Skeletal muscle satellite cell (primary cell): ENCODE data around the gene ATG14.
A peak's percentile ranks its signal among the peaks of the same experiment; 100 is the strongest.
"Not testable (repeated sequence)": the region's sequence is repeated elsewhere in the genome, so short reads cannot be mapped to it uniquely, and the experiment has no call there.

Source experiments
- H3K27me3 ChIP-seq: 2 replicates; pipeline ENCODE4 v1.7.0; 2013; ENCODE audit warnings: low read length; ENCODE audit not compliant: control insufficient read depth, insufficient read depth
- H3K36me3 ChIP-seq: 2 replicates; pipeline ENCODE4 v1.7.0; 2013; ENCODE audit warnings: mild to moderate bottlenecking, control low read depth, low read length; ENCODE audit not compliant: insufficient read depth
- H3K4me1 ChIP-seq: 2 replicates; pipeline ENCODE4 v1.7.0; 2013; ENCODE audit warnings: low read length; ENCODE audit not compliant: control insufficient read depth, insufficient read depth
- H3K4me2 ChIP-seq: 2 replicates; pipeline ENCODE4 v1.7.0; 2013; ENCODE audit warnings: mild to moderate bottlenecking, low read length
- H3K4me3 ChIP-seq: 2 replicates; pipeline ENCODE4 v1.7.0; 2013; ENCODE audit warnings: low read length
- H3K9ac ChIP-seq: 2 replicates; pipeline ENCODE4 v1.7.0; 2013; ENCODE audit warnings: mild to moderate bottlenecking, low read depth, low read length, moderate library complexity
- H3K9me3 ChIP-seq: replicated peaks from 2 replicates; pipeline ENCODE4 v1.7.0; 2013; ENCODE audit warnings: mild to moderate bottlenecking, control low read depth, low read length

The ATG14 gene

GRCh38 chr14:55383541-55384140, 28.0 kb downstream of the ATG14 start:
- Histone ChIP-seq H3K4me2 (peak overlapping the region; percentile 17), H3K36me3 (peaks cover 22% of the 10 kb centered on the region), H3K4me1 (peaks cover 24% of the 10 kb centered on the region), H3K9ac (no peak overlapping the region), H3K9me3 (no peaks in the 10 kb centered on the region), H3K4me3 (no peak overlapping the region), H3K27me3 (no peaks in the 10 kb centered on the region)

- H3K4me3 ChIP-seq, H3K27me3 ChIP-seq, H3K9me3 ChIP-seq, H3K9ac ChIP-seq: not testable (repeated sequence)
- peak overlapping the region; percentile 45 for H3K4me2 ChIP-seq
- peaks cover 19% of the 10 kb centered on the region for H3K4me1 ChIP-seq
- H3K36me3 ChIP-seq, result peaks cover 22% of the 10 kb centered on the region
Measured at GRCh38 chr14:55383056-55383466, 28.6 kb downstream of the ATG14 start.

- H3K36me3 ChIP-seq, result peaks cover 24% of the 10 kb centered on the region
- H3K27me3 ChIP-seq, result no peaks in the 10 kb centered on the region
Measured at GRCh38 chr14:55382483-55382882, 29.1 kb downstream of the ATG14 start.

GRCh38 chr14:55381561-55381960, 30.1 kb downstream of the ATG14 start:
- Histone ChIP-seq H3K4me2 (no peak overlapping the region), H3K27me3 (no peaks in the 10 kb centered on the region), H3K4me3 (no peak overlapping the region), H3K9ac (no peak overlapping the region), H3K36me3 (peaks cover 31% of the 10 kb centered on the region), H3K4me1 (peaks cover 16% of the 10 kb centered on the region), H3K9me3 (no peaks in the 10 kb centered on the region)

More at GRCh38 chr14:55382483-55382882, 29.1 kb downstream of the ATG14 start:
- Histone ChIP-seq H3K9ac (no peak overlapping the region), H3K4me3 (no peak overlapping the region), H3K9me3 (no peaks in the 10 kb centered on the region), H3K4me2 (no peak overlapping the region), H3K4me1 (peaks cover 16% of the 10 kb centered on the region)

GRCh38 chr14:55381040-55381439, 30.6 kb downstream of the ATG14 start:
- Histone ChIP-seq H3K4me2 (no peak overlapping the region), H3K9ac (no peak overlapping the region), H3K36me3 (peaks cover 37% of the 10 kb centered on the region), H3K4me3 (no peak overlapping the region), H3K9me3 (no peaks in the 10 kb centered on the region), H3K4me1 (peaks cover 16% of the 10 kb centered on the region), H3K27me3 (no peaks in the 10 kb centered on the region)

GRCh38 chr14:55377236-55377635, 34.4 kb downstream of the ATG14 start:
- no peak overlapping the region for H3K4me2 ChIP-seq
- no peak overlapping the region for H3K9ac ChIP-seq
- no peaks in the 10 kb centered on the region for H3K27me3 ChIP-seq
- H3K4me3 ChIP-seq, result no peak overlapping the region
- peaks cover 4% of the 10 kb centered on the region for H3K4me1 ChIP-seq
- peaks cover 42% of the 10 kb centered on the region for H3K36me3 ChIP-seq
- no peaks in the 10 kb centered on the region for H3K9me3 ChIP-seq

GRCh38 chr14:55374771-55375170, 36.9 kb downstream of the ATG14 start:
- Histone ChIP-seq H3K27me3 (no peaks in the 10 kb centered on the region), H3K36me3 (peaks cover 21% of the 10 kb centered on the region)

GRCh38 chr14:55373784-55374705, 37.6 kb downstream of the ATG14 start:
- Histone ChIP-seq H3K4me3 (no peak overlapping the region), H3K27me3 (no peaks in the 10 kb centered on the region), H3K9ac (no peak overlapping the region), H3K9me3 (no peaks in the 10 kb centered on the region), H3K4me1 (peaks cover 4% of the 10 kb centered on the region), H3K4me2 (no peak overlapping the region), H3K36me3 (peaks cover 24% of the 10 kb centered on the region)

More at GRCh38 chr14:55374771-55375170, 36.9 kb downstream of the ATG14 start:
- Histone ChIP-seq H3K4me3 (no peak overlapping the region), H3K4me2 (no peak overlapping the region), H3K9me3 (no peaks in the 10 kb centered on the region), H3K4me1 (peaks cover 4% of the 10 kb centered on the region), H3K9ac (no peak overlapping the region)

- no peak overlapping the region for H3K9ac ChIP-seq
- no peaks in the 10 kb centered on the region for H3K9me3 ChIP-seq
- no peak overlapping the region for H3K4me3 ChIP-seq
- H3K4me1 ChIP-seq, result peaks cover 4% of the 10 kb centered on the region
- no peak overlapping the region for H3K4me2 ChIP-seq
- peaks cover 32% of the 10 kb centered on the region for H3K36me3 ChIP-seq
- H3K27me3 ChIP-seq, result no peaks in the 10 kb centered on the region
Measured at GRCh38 chr14:55372825-55373224, 38.8 kb downstream of the ATG14 start.

GRCh38 chr14:55372423-55372822, 39.2 kb downstream of the ATG14 start:
- H3K4me2 ChIP-seq, result no peak overlapping the region
- no peaks in the 10 kb centered on the region for H3K27me3 ChIP-seq
- no peak overlapping the region for H3K4me3 ChIP-seq
- peaks cover 32% of the 10 kb centered on the region for H3K36me3 ChIP-seq
- H3K9me3 ChIP-seq, result no peaks in the 10 kb centered on the region
- H3K9ac ChIP-seq, result no peak overlapping the region
- peaks cover 4% of the 10 kb centered on the region for H3K4me1 ChIP-seq

- Histone ChIP-seq H3K4me3 (no peak overlapping the region), H3K36me3 (peaks cover 23% of the 10 kb centered on the region), H3K4me2 (no peak overlapping the region), H3K9ac (no peak overlapping the region), H3K4me1 (peaks cover 12% of the 10 kb centered on the region), H3K27me3 (no peaks in the 10 kb centered on the region), H3K9me3 (no peaks in the 10 kb centered on the region)
Measured at GRCh38 chr14:55370883-55371455, 40.7 kb downstream of the ATG14 start.
